CD4-positive, alpha-beta T cell treated with Interleukin-4 for 1 hour (primary cell): ENCODE data around the gene TYW3.

Experiments
- DNase-seq, 2 donors: peaks; one replicate each; pipeline ENCODE4 v3.0.0-alpha.2; 2020 to 2022

Gene TYW3

DNA sequence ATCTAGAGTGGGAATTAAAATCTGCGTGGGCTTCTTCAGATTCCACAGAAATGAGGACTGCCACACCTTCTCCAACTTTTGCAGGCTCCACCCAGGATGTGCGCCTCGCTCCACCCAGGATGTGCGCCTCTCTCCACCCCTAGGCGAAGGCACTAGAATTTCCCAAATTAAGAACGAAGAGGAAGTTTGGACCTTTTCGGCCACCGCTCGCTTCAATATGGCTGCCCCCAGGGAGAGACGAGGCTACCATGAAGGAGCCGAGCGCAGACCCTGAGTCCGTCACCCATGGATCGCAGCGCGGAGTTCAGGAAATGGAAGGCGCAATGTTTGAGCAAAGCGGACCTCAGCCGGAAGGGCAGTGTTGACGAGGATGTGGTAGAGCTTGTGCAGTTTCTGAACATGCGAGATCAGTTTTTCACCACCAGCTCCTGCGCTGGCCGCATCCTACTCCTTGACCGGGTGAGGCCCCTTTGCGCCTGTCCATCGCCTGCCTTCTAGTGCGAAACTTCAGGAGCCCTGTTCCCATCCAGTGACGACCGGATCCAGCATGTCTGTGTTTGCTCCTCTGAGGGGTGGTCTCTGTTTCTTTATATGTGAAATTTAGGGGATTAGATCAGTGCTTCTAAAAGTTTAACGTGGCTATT is at the start of gene TYW3, which contains the start of gene CRYZ:
Gene TYW3, plus strand, starts transcription at position 193 of the 644 bp plus-strand sequence. Its CDS starts 93 bp downstream, at position 286.
Gene CRYZ, minus strand, starts transcription at position 91 of the 644 bp plus-strand sequence. CDS start 8,229 bp downstream, outside the sequence.
- DNase-seq = peak; percentile 90

- DNase-seq = no peak
These were observed 49.3 kb upstream of the TYW3 start for GRCh38 chr1:74683656-74684055.

GRCh38 chr1:74684301-74684700 is 48.7 kb upstream of the TYW3 start:
- DNase-seq = no peak

GRCh38 chr1:74686928-74687327 is 46.0 kb upstream of the TYW3 start:
- DNase-seq = no peak

- DNase-seq = peak; percentile 21 to 56
These were observed 43.2 kb upstream of the TYW3 start for GRCh38 chr1:74689621-74690363.

GRCh38 chr1:74690364-74690696 is 42.6 kb upstream of the TYW3 start:
- no peak for DNase-seq

DNA sequence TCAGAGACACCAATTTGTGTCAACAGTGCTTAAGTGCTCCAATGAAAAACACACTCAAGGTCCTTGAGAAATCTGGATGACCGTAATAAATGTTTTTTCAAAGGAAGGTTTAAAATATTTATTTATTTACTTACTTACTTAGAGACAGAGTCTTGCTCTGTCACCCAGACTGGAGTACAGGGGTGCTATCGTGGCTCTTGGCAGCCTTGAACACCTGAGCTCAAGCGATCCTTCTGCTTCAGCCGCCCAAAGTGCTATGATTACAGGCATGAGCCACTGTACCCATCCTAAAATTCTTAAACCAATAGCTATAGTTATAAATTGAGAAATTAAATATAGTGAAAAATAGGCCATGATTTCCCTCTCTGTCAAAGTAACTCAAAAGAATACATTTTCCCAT is 42.0 kb upstream of the TYW3 start:
- no peak for DNase-seq

DNA sequence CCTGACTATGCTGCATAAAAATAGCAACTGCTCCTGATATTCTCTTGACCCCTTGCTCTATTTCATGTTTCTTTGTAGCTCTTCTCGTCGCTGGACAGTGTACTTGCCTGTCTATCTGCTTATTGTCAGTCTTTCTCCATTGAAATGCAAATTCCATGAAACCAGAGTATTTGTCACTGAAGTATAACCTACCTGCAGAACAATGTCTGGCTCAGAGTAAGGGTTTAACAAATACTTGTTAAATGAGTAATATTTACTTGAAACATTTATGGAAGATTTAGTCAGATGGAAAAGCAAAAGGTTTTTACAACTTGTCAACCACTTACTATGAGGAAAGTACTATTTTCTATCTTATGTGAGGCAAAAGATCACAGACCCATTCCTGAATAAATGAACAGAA is 39.5 kb upstream of the TYW3 start:
- no peak for DNase-seq

DNA sequence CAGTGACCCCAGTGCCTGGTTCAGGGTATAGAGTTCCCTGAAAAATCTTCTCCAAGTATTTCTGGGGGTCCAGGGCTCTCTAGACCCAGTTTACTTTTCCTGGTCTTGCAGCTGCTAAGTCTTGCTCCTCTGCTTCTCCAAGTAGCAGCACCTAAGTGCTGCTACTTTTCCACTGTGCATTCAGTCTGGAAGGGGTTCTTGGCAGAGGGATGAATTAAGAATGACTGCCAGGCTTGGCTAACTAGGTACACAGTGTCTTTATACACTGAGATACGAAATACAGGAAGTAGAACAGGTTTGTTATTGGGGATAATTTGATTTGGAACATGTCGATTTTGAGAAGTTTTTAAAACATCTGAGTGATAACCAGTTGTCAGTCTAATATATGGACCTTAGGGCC is 35.1 kb upstream of the TYW3 start:
- no peak for DNase-seq

GRCh38 chr1:74699331-74699730 is 33.6 kb upstream of the TYW3 start:
- no peak for DNase-seq

DNA sequence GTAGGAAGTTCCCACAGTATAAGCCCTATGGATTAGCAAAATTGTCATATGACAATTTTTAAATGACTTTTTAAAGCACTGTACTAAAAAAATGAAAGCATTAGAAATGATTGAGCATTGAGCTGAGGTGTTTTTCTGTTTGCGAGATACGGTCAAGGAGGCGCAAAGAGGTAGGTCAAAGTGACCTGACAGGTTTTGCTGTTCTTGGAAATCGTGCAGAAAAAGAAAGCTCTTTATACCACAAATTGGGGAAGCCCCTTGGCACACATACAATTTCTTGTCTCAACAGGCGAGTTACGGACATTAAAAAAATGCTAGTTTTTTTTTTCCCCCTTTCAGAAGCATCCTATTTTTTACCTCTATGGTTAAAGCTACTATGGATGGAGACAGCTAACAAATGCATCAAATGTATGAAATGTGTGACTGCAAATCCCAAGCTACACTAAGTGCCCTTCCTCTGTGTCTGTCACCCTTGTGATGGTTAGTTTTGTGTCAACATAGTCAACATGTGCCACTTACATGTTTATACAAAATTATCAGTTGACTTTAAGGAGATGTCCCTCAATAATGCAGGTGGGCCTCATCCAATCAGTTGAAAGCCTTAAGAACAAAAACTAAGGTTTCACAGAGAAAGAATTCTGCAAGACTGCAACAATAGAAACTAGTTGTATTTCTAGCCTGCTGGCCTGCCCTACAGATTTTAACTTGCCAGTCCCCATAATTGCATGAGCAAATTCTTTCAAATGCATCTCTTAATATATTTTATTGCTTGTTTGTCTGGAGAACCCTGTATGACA is 29.4 kb upstream of the TYW3 start:
- DNase-seq = no peak

- DNase-seq = no peak
These were observed 20.1 kb upstream of the TYW3 start for GRCh38 chr1:74712881-74713280.

GRCh38 chr1:74713849-74714248 is 19.1 kb upstream of the TYW3 start:
- no peak for DNase-seq

GRCh38 chr1:74714429-74715235 is 18.3 kb upstream of the TYW3 start:
- no peak for DNase-seq

DNA sequence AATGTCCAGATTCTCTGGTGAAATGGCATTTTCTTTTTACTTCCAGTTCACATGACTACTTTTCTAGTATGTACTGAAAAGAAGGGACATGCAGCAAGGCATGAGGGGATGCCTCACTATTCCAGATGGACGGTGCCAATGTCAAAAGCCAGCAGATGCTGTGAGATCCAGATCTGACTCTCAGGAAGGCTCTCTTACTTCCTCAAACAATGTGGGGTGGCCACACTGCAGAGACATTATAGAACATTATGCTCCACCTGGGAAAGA is 17.8 kb upstream of the TYW3 start:
- DNase-seq = no peak

DNA sequence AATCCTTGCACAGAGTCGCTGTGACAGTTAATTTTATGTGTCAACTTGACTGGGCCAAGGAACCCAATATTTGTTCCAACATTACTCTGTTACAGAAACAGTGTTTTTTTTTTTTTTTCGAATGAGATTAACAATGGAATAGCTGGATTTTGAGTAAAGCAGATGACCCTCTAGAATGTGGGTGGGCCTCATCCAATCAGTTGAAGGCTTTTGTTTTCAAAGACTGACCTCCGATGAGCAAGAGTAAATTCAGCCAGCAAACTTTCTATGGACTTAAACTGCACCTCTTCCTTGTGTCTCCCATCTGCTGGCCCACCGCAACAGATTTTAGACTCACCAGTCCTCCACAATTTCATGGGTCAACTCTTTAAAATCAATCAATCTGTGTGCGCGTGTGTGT is 17.1 kb upstream of the TYW3 start:
- DNase-seq = no peak

DNA sequence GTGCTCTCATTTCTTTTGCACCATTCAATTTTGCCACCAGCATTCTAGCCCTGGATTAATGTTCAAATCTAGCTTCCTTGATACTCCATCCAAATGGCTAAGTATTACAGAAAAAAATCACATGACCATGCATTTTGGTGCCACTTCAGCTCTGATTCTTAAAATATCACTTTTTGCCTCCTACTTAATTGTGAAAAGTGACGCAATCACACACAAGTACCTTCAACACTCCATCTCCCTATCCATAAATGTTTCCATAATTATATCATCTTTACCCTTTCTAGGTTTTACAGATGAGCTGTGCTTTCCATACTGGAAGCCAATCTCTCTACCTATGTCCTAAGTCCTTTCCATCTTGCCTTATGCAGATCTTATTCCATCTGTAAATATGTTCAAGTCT is 16.1 kb upstream of the TYW3 start:
- no peak for DNase-seq

DNA sequence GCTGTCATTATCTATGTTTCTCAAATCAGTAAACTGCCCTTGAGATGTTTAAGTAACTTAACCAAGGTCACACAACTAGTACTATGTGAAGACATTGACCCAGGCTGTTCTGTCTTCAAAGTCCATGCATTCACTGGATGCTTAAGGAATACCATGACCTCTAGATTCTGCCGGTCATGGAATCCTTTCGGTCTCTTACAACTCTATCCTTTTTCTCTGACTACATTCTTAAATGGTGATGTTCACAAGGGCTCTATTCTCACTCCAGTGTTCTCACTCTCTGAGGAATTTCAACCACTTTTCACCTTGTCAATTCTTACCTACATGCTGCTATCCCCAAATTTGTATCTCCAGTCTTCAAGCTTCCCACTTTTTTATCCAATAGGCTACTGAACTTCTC is 15.3 kb upstream of the TYW3 start:
- DNase-seq = no peak

- DNase-seq = no peak
These were observed 6.9 kb upstream of the TYW3 start for GRCh38 chr1:74726063-74726462.

DNA sequence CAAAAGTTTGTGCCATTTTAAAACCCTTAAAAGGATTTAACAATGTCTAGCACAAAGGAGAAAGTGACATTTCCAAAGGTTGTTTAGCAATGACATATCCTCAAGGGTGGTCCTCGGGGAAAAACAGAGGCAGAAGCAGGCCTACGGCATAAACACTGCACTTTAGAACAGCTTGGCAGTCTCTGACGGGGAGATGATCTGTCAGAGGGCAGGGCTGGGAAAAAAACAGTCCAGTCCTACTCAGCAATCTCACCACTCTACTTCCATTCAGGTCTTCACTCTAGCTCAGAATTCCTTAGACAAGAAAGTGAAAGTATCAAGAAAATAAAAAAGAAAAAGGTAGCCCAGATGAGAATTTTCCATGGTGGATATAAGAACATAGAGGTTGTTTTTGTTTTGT is 4.2 kb upstream of the TYW3 start:
- DNase-seq = no peak

DNA sequence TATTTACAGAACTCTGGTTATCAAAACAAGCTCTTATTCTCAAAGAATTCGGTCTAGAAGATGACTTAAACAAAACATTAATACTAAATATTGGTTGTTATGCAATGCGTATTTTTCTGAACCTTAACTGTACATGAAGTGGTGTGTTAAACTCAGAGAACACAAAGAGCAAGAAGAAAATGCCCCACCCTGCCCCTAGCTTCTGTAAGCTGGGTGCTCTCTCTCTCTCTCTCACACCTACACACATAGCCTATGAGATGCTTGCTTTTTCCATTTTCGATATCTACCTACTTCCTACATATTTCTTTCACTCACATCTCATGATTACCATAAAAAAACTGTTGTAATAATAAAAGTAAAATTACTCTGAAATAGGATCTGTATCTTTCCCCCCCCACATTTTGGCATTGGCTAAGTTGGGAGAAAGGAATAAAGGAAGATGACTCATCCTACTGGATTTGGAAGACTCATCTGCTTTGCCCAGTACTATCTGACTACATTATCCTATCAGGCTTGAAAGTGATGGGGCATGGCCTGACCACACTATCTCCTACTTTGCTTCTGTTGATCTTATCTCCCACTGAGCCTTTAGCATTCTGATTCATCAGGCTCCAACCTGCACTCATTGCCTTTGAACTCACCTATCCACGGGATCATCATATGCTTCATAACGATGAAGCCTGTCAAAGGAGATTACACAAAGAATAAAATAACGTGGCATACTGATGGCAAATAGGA is 3.0 kb upstream of the TYW3 start:
- DNase-seq = no peak

- no peak for DNase-seq
These were observed 1.4 kb upstream of the TYW3 start for GRCh38 chr1:74731399-74732052.
